GM10248 (cell line): ENCODE data around the gene ADGRG3.

Experiments used
- CTCF ChIA-PET: fragments of 300-600 bp; sonication (Branson Sonifier 250); formaldehyde crosslinking; extraction: SDS; loops from one replicate; lab custom pipeline; 2021; ENCODE audit warnings: antibody characterized with exemption; lab: Yijun Ruan, JAX
- POLR2A ChIA-PET: fragments of 350-650 bp; sonication (Branson Sonifier 250); formaldehyde crosslinking; extraction: SDS; loops from one replicate; lab custom pipeline; 2020; ENCODE audit warnings: antibody characterized with exemption; lab: Yijun Ruan, JAX
- DNase-seq: peaks from one replicate; pipeline ENCODE4 v3.0.0; 2012; ENCODE audit errors: extremely low spot score
- TF ChIP-seq, protein P1 (sequence below): IDR thresholded peaks from 2 replicates; pipeline ENCODE4 v1.5.1; 2012; ENCODE audit warnings: mild to moderate bottlenecking, low read depth; ENCODE audit errors: extremely low read depth, missing control alignments, control extremely low read depth

ADGRG3 gene

DNA sequence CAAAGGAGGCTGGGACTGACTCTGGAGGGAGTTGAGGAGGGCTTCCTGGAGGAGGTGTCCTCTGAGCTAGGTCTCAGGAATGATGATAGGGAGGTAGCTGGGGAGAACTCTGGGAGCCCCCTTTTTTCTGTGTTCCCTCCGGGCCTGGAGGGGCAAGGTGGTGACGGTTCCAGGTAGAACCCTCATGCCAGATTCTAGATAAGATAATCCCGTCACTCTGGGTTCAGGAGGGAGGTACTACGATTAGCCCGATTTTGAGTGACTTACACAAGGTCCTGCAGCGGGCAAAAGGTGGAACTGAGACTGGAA, 18.7 kb upstream of the ADGRG3 start:
- DNase-seq = no peak
- ChIA-PET CTCF (interaction anchor here (0.6 to 8.5 kb wide), 30 partner anchors 9 to 351 kb away, joined by 3 to 219 read pairs (median 5); partner anchors contain the start of genes ADGRG1, ADGRG3, KATNB1 and POLR2C), POLR2A (no interaction called here)
- TF ChIP-seq, protein P1, sequence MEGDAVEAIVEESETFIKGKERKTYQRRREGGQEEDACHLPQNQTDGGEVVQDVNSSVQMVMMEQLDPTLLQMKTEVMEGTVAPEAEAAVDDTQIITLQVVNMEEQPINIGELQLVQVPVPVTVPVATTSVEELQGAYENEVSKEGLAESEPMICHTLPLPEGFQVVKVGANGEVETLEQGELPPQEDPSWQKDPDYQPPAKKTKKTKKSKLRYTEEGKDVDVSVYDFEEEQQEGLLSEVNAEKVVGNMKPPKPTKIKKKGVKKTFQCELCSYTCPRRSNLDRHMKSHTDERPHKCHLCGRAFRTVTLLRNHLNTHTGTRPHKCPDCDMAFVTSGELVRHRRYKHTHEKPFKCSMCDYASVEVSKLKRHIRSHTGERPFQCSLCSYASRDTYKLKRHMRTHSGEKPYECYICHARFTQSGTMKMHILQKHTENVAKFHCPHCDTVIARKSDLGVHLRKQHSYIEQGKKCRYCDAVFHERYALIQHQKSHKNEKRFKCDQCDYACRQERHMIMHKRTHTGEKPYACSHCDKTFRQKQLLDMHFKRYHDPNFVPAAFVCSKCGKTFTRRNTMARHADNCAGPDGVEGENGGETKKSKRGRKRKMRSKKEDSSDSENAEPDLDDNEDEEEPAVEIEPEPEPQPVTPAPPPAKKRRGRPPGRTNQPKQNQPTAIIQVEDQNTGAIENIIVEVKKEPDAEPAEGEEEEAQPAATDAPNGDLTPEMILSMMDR = no peak

DNA sequence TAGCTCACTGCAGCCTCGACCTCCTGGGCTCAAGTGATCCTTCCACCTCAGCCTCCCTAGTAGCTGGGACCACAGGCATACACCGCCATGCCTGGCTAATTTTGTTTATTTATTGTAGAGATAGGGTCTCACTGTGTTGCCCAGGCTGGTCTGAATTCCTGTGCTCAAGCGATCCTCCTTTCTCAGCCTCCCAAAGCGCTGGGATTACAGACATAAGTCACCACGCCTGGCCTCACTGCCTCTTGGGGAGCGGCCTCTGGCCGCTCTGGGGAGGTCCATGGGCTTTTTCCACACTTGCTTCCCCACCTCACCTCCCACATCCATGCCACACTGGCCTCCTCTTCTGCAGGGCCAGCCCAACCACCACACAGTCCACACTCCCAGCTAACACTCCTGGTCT, 18.3 kb upstream of the ADGRG3 start:
- POLR2A ChIA-PET = no interaction called here

DNA sequence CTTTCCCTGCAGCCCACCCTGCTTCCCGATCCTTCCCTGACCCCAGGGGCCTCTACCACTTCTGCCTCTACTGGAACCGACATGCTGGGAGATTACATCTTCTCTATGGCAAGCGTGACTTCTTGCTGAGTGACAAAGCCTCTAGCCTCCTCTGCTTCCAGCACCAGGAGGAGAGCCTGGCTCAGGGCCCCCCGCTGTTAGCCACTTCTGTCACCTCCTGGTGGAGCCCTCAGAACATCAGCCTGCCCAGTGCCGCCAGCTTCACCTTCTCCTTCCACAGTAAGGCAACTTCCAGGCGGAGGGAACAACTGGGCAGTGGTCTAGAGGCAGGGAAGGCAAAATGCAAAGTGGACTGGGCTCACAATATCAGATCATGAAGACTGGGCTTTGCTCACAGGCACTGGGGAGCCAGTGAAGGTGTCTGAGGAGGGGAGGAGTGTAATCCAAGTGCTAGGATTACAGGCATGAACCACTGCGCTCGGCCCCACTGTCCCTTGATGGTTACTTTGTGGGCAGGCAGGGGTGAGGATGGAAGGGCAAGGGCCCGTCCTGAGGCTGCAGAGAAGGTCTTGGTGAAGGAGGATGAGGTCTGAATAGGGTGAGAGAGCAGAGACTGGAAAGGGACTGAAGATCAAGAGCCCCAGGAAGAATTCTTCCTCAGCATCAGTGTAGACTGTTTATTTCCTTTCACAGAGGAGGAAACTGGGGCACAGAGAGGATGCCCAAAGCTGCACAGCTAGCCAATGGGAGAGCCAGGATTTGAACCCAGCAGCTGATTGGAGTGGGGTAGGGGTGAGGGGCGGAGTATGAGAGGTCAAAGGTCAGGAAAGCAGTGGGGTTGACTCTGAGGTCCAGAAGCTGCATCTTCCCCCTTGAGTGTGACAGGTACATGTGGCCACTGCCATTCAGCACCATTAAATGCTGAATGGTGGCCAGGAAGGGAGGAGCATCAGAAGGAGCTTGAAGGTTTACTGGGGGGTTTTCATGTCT, 16.5 kb upstream of the ADGRG3 start:
- POLR2A ChIA-PET = interaction anchor here (0.6 kb wide), 1 partner anchor 305 kb away, joined by 7 read pairs; no protein-coding TSS in a partner anchor
- no peak for DNase-seq
- TF ChIP-seq, protein P1 = no peak
- CTCF ChIA-PET = interaction anchor here (0.9 to 8.5 kb wide), 5 partner anchors 21 to 84 kb away, joined by 4 to 116 read pairs (median 7); partner anchors contain the start of gene KATNB1

More for the DNA sequence above, 18.3 kb upstream of the ADGRG3 start:
- DNase-seq = no peak
- CTCF ChIA-PET = interaction anchor here (0.6 to 8.5 kb wide), 27 partner anchors 9 to 351 kb away, joined by 3 to 219 read pairs (median 6); partner anchors contain the start of genes ADGRG1, ADGRG3, KATNB1 and POLR2C
- TF ChIP-seq, protein P1 = no peak

DNA sequence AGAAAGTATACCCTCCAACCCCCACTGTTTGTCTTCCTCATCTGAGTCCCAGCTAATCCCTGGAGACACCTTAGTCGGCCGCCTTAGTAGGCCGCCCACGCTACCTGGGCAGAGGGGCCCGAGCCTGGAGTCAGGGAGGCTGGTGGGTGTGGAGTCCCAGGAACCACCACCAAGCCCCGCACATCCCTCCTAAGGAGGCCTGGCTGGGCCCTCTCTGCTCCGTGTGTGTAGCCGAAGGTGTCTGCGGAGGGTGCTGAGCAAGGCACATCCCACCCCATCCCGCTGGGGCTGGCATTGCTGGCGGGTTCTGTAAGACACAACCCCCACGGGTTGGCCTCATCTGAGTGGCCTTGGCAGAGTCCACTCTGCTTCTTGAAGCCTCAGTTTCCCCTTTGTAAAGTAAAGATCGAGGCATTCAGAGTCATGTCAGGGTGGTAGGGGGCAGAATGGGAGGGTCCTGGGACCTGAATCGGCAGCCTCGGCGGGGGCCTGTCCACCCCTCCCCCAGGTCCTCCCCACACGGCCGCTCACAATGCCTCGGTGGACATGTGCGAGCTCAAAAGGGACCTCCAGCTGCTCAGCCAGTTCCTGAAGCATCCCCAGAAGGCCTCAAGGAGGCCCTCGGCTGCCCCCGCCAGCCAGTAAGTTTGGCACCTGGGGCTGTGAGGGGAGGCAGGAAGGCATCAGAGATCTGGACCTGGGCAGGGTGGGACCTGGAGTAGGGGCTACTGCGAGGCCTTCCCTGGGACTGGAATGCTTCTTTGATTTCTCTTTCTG, 15.2 kb upstream of the ADGRG3 start:
- CTCF ChIA-PET = interaction anchor here (0.9 to 8.5 kb wide), 6 partner anchors 14 to 82 kb away, joined by 3 to 116 read pairs (median 6); partner anchors contain the start of gene KATNB1
- POLR2A ChIA-PET = no interaction called here
- TF ChIP-seq, protein P1 = no peak
- no peak for DNase-seq

DNA sequence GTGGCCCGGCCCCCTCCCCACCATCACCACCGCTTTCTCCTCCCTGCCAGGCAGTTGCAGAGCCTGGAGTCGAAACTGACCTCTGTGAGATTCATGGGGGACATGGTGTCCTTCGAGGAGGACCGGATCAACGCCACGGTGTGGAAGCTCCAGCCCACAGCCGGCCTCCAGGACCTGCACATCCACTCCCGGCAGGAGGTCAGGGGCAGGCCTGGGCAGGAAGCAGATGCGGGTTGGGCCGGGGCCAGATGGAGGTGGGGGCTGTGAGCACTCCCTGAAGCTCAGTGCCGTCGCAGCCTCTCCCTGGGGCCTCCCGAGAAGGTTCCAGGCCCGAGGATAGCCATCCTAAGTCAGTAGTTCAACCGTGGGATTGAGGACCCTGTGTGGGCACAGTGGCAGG, 14.2 kb upstream of the ADGRG3 start:
- ChIA-PET CTCF (interaction anchor here (1.0 to 1.8 kb wide), 3 partner anchors 15 to 77 kb away, joined by 3 to 4 read pairs (median 4); no protein-coding TSS in a partner anchor), POLR2A (no interaction called here)
- DNase-seq = no peak
- TF ChIP-seq, protein P1 = no peak

DNA sequence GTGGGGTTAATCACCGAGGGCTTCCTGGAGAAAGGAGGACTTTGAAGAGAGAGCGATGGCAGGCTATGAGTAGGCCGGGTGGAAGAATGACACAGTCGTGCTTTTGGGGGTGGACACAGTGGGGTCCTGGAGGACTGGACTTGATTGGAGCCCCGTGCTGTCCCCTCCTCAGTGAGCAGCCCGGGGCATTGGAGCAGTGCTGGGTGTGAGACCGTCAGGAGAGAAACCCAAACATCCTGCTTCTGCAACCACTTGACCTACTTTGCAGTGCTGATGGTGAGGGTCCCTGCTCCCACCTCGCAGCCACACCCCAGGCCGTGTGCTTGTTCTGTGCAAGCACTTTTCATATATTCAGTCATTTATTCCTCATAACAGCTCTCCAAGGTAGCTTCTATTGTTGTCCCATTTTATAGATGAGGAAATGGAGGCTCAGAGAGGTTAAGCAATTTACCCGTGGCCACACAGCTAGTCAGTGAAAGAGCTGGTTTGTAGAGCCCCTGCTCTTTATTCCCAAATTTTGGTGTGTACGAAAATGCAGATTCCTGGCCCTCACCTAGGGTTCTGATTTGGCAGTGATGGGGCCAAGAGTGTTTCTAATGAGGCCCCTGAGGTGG, 11.7 kb upstream of the ADGRG3 start:
- ChIA-PET POLR2A (no interaction called here), CTCF (interaction anchor here (1.2 to 1.4 kb wide), 2 partner anchors 8 to 80 kb away, joined by 4 to 7 read pairs; no protein-coding TSS in a partner anchor)
- no peak for DNase-seq
- TF ChIP-seq, protein P1 = no peak
